HT1080 (cell line): ENCODE measurements around the gene TCIRG1. TPM values are rescaled to one million over a fixed set of nuclear protein-coding genes. Genes with fewer than 3 reads are reported as not detected.
A peak's percentile ranks its signal among the peaks of the same experiment; 100 is the strongest.
"Not testable (repeated sequence)": the region's sequence is repeated elsewhere in the genome, so short reads cannot be mapped to it uniquely, and the experiment has no call there.

Experiments used
- DNase-seq: peaks from one replicate; pipeline ENCODE4 v3.0.0-alpha.2; 2015; ENCODE audit warnings: low read depth
- small RNA-seq: library from RNA; depleted of rRNA; stranded (forward); fragments of <200 nt; gene quantifications from one replicate; pipeline ENCODE3, GENCODE V24; 2014
- total RNA-seq: library from RNA; depleted of rRNA; stranded (reverse); fragments of >200 nt; shearing (Covaris generic); gene quantifications from 2 replicates; pipeline ENCODE4 v1.2.3, GENCODE V29; 2014; rRNA removed

TCIRG1 gene
- total RNA-seq, 1 experiment from 2014 or later: 75.1 TPM

DNA sequence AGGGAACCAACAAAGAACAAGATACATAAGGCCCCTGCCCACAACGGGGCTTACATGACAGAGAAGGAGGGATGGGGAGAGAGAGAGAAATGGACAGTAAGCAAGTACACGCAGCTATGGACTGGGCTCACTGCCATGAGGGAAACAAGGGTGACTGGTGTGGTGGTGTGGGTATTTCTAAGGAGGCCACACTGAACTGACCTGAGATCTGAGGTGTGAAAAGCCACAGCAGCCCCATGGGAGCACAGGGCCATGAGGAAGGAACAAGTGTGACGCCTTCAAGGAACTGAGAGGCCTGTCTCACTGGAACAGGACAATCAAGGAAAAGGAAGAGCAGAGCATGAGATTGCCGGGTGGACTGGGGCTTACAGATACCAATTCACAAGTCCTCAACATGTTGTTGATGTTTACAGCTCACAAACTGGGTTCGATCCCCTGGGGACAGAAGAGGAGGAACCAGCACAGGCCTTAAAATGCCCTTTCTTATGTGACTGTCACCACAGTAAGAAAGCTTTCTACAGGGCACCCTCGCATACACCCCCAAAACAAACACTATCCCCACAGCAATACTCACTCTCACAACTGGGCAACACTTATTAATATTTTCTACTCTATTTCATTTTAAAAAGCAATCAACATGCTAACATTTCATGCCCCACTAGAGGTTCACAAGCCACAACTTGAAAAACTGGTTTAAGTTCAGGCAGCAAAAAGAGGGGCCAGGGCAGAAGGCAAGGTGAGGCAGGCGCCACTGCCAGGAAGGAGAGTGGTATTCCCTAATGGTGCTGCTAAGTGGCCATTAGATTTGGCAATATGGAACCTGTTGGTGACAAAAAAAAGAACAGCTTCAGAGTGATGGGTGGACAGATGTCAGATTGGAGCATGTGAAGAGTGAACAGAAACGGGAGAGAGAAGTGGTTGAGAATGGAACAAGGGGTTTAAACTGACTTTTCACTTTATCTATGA is 39.1 kb downstream of the TCIRG1 start:
- no peak for DNase-seq

- no peak for DNase-seq
These were observed 42.0 kb downstream of the TCIRG1 start for GRCh38 chr11:68080860-68081259.

DNA sequence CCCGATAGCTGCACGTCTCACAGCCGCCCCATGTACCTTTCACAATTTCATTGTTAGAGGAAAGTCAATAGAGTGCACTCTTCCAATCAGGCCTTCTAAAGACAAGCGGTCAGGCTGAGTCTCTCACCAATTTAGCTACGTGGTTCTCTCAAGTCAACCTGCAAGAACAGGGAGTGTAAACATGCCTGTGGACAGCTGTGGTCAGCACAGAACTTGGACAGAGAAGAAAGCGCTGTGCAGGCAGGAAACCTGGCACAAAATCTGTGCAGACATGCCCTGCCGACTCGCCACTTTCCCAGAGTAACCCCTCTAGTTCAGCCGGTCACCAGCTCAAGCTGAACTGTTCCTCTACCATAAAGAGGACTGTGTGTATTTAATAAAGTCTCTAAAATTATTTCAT is 42.9 kb downstream of the TCIRG1 start:
- no peak for DNase-seq

DNA sequence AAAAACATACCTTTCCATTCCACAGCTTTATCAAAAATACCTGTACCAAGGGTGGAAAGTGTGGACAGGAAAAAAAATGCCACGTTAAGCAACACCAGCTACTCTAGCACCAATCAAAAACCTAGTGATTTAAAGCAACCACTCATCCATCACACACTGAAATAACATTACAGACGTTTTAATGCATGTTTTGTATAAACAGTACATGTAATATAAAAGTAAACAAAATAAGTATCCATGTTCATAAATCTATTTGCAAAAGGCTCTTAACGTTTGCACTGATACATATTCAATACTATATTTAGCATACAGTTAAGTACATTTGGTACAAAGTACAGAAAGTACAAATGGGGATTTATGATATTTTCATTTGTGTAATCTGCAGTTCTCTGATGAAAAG is 43.7 kb downstream of the TCIRG1 start:
- DNase-seq: no peak

DNA sequence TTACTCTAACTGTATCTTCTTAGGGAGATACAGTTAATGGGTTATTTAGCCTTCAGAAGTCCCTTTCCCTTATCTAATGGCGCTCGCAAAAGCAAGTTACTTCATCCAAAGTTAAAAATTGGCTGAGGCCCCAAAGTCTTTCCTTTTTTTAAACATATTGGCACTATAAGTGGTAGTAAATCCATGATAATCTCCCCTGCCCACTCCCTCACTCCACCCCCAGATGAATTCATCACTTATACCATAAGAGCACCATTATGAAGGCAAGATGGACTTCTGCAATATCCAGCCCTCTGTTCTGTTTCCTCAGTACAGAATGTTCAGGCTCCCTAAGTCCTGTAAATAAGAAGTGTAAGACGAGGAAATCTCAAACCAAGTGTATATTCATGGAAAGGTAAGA is 44.7 kb downstream of the TCIRG1 start:
- DNase-seq: no peak

DNA sequence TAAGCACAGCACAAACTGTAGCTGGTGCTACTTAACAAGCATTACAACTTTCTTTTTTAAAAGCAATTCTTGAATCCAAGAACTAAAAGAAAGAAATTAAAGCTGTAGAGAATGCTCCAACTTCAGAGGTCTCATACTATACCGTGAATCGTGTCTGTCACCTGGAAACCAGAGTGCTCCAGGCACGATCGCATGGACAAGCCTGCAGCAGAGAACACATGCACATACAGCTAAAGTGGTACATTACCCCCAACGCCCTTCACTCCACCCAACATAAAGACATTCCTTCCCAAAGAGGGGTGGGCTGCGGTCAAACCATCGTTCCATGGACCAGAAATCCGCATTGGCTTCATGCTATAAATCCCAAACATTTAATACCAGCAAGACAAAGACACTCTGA is 50.9 kb downstream of the TCIRG1 start:
- DNase-seq: no peak

GRCh38 chr11:68090287-68090686 is 51.5 kb downstream of the TCIRG1 start:
- DNase-seq: no peak

DNA sequence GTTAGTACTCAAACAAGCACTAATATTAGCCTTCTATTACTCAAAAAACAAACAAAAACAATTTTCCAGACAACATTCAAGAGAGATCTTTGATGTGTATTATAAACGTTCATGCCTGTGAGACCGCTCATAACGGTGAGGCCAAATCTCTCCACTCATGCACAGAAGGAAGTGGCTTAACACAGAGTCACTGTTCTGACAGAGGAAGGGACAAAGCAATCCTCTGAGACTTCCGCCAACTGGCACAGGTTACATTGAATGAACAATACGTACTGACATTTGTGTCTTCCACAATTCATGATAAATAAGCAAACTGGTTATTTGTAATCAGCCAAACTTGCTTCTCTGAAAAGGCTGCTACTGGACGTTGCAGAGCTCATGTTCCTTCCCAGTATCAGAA is 51.9 kb downstream of the TCIRG1 start:
- no peak for DNase-seq

GRCh38 chr11:68092411-68092810 is 53.6 kb downstream of the TCIRG1 start:
- DNase-seq: no peak

- DNase-seq: not testable (repeated sequence)
These were observed 54.1 kb downstream of the TCIRG1 start for GRCh38 chr11:68092946-68093345.

- no peak for DNase-seq
These were observed 54.7 kb downstream of the TCIRG1 start for GRCh38 chr11:68093565-68093964.

DNA sequence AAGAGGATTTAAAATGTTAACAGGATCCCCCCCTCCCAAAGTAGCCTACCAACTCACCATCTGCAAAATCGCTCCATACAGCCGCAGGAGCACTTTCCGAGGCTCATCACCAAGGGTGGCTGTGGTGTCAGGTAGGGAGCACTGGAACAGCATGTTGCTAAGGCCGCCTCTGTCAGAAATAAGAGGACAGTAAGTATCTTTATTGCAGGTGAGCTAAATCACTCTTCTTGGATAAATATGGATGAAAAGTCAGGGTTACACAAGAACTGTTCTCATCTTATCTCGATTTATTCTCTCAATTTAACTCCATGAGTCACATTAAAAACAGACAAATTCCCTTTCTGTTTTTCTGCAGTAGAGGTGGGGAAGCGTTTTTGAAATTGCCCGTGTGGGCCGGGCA is 58.1 kb downstream of the TCIRG1 start:
- no peak for DNase-seq

GRCh38 chr11:68099057-68099456 is 60.2 kb downstream of the TCIRG1 start:
- DNase-seq: no peak

DNA sequence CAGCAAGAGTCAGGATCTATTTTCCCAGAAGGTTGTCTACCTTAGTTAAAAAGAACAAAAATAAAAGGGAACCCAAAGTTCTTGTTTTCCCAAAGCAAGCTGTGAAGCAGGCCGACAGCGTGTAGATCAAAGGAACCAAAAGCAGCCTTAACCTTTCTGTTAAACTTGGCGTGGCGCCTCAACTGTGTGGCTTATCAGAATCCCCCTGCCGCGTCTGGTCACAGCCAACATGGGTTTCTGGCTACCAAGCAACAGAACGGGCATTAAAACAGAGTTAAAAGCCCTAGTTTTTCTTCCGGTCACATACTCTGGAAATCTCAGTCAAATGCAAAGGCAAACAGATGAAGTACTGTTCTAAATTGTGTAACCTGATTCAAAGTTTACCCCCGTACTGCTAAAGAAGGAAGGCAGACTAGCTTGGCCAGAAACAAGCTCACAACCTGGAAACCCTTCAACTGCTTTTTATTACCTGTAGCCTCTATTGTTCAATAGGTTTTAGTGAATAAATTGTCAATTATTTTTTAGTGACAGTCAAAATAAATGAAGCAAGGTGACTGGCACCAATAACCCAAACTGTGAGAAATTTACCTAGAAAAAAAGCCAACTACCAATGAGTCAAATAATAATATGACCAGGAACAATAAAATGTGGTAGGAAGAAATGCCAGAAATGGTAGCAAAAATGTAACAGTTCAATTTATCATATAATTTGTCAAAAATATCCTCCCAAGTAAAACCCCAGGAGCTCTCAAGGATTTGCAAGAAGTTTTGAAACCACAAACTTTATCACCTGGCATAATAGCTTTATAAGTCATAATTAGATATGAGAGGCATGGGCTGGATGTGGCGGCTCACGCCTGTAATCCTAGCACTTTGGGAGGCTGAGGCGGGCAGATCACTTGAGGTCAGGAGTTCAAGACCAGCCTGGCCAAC is 60.9 kb downstream of the TCIRG1 start:
- DNase-seq: peak; percentile 25

Small RNA genes within 50 kb of the gene (small RNA-seq; reads per million reads assigned to genes)
- gene MIR6753: not detected

Other genes with a start within 250 kb of the TCIRG1 start
- gene UNC93B1, start 34.9 kb upstream of the TCIRG1 start, total RNA-seq: 16.2 and 18.7 TPM in 2 replicates
- 15.5 and 19.0 TPM in 2 replicates for gene ALDH3B1, start 28.7 kb upstream of the TCIRG1 start, total RNA-seq
- gene NDUFS8, start 8.3 kb upstream of the TCIRG1 start, total RNA-seq: 304 and 308 TPM in 2 replicates
- 10.0 and 17.4 TPM in 2 replicates for gene CHKA, start 82.4 kb downstream of the TCIRG1 start, total RNA-seq
- 18.0 and 19.8 TPM in 2 replicates for gene KMT5B, start 174.3 kb downstream of the TCIRG1 start, total RNA-seq
- 41.8 and 53.2 TPM in 2 replicates for gene C11orf24, start 232.9 kb downstream of the TCIRG1 start, total RNA-seq